ENCODE data around the gene CHKB.

Gene CHKB

DNA sequence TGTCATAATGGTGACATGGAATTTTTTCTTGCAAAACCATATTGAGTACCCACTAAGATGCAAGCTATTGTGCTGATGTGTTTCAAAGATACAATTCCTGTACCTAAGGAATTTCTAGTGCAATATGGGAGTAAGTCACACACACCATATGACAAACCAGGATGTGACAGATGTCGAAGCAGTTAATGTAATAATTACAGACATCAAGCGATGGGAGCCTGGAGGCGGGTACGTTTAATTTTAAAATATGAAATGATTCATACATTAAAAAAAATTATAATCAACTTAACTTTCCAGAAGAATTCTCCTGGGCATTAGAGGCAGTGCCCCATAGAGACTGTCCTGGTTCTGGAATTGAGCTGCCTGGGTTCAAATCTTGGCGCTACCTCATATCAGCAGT, 25.9 kb downstream of the CHKB start:
- no peak for DNase-seq (ENCODE audit: low read depth)
- H3K4me3 ChIP-seq (ENCODE audit: low read depth, low read length), result no peak overlapping the region
- TF ChIP-seq CTCF (IDR thresholded peaks at IDR 0.05; ENCODE audit: control insufficient read depth, extremely low read depth, insufficient read depth), result no peak

DNA sequence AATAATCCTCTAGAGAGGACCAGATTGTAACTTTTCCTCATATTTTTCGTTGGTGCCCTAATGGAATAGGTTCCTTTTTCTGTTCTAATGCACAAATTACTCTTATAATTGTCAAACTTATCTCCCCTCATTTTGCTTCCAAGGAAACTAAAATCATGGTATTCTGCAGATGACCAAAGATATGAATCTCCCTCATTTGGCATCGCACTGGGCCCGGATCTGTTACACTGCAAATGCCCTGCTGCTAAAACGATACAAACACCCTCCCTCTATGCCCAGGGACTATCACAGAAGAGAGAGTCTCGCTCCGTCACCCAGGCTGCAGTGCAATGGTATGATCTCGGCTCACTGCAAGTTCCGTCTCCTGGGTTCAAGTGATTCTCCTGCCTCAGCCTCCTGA, 29.3 kb downstream of the CHKB start:
- no peak for TF ChIP-seq CTCF (IDR thresholded peaks at IDR 0.05; ENCODE audit: control insufficient read depth, extremely low read depth, insufficient read depth)
- H3K4me3 ChIP-seq (ENCODE audit: low read depth, low read length), result no peak overlapping the region
- DNase-seq (ENCODE audit: low read depth), result no peak

- H3K4me3 ChIP-seq (ENCODE audit: low read depth, low read length), result no peak overlapping the region
These were observed 31.4 kb downstream of the CHKB start for GRCh38 chr22:50551160-50551752.

GRCh38 chr22:50550395-50550794, 32.3 kb downstream of the CHKB start:
- DNase-seq (ENCODE audit: low read depth), result no peak
- H3K4me3 ChIP-seq (ENCODE audit: low read depth, low read length), result no peak overlapping the region
- TF ChIP-seq CTCF (IDR thresholded peaks at IDR 0.05; ENCODE audit: control insufficient read depth, extremely low read depth, insufficient read depth), result no peak

More at GRCh38 chr22:50551160-50551752, 31.4 kb downstream of the CHKB start:
- no peak for TF ChIP-seq CTCF (IDR thresholded peaks at IDR 0.05; ENCODE audit: control insufficient read depth, extremely low read depth, insufficient read depth)
- DNase-seq (ENCODE audit: low read depth), result no peak

GRCh38 chr22:50548921-50549790, 33.5 kb downstream of the CHKB start:
- DNase-seq (ENCODE audit: low read depth), result no peak
- no peak overlapping the region for H3K4me3 ChIP-seq (ENCODE audit: low read depth, low read length)

More at GRCh38 chr22:50548921-50549790, 33.5 kb downstream of the CHKB start:
- TF ChIP-seq CTCF (IDR thresholded peaks at IDR 0.05; ENCODE audit: control insufficient read depth, extremely low read depth, insufficient read depth), result no peak

All from LNCaP clone FGC (cell line).